Ovary (tissue), 9 donors: ENCODE measurements around the gene SLC9A9. TPM values are rescaled to one million over a fixed set of nuclear protein-coding genes. Genes with fewer than 3 reads are reported as not detected.
"Not testable (repeated sequence)": the region's sequence is repeated elsewhere in the genome, so short reads cannot be mapped to it uniquely, and the experiment has no call there.

Experiments
- DNase-seq, 5 donors: peaks; one replicate each; pipeline ENCODE4 v3.0.0-alpha.2; 2019 to 2020
- H3K27ac ChIP-seq, 2 donors: fragments of 200-600 bp; one replicate each; pipeline versions ENCODE4 v1.5.1 to v1.8.0; 2019 to 2022
- H3K27me3 ChIP-seq: fragments of 200-600 bp; one replicate; pipeline ENCODE4 v1.8.0; 2022
- H3K36me3 ChIP-seq: fragments of 200-600 bp; sonication (generic); one replicate; pipeline ENCODE4 v1.5.1; 2019
- H3K4me1 ChIP-seq: one replicate; pipeline ENCODE4 v1.8.1; 2013; ENCODE audit warnings: mild to moderate bottlenecking, moderate library complexity; ENCODE audit not compliant: insufficient read depth
- H3K4me3 ChIP-seq: fragments of 200-600 bp; sonication (generic); one replicate; pipeline ENCODE4 v1.5.1; 2017
- H3K9me3 ChIP-seq, 2 donors: fragments of 200-600 bp in 1 of 2; sonication (generic) in 1 of 2; one replicate each; pipeline versions ENCODE4 v1.5.1 to v1.8.1; 2013 to 2019; ENCODE audit warnings: mild to moderate bottlenecking in 1 of 2, moderate library complexity in 1 of 2
- EP300 ChIP-seq: sonication (generic); formaldehyde crosslinking; IDR thresholded peaks from one replicate; pipeline ENCODE4 v1.6.1; 2017; ENCODE audit warnings: antibody characterized with exemption
- POLR2A ChIP-seq: fragments of 450-650 bp; IDR thresholded peaks from one replicate; pipeline ENCODE4 v1.6.1; 2017; ENCODE audit warnings: antibody characterized with exemption, mild to moderate bottlenecking, moderate library complexity
- WGBS, 3 donors: extraction: QIAGEN DNeasy Blood & Tissue Kit in 1 of 3; methylation state at CpG; one replicate each; pipeline versions ENCODE4 v1.1.5 to v1.1.7; 2013 to 2017; 5-methylcytosine and 5-hydroxymethylcytosine counted together
- intact Hi-C, 4 donors: fragments of 100-400 bp; cut with DNase I; formaldehyde crosslinking; loops; one replicate each; pipeline versions ENCODE4 v1.11.0 to v1.15.1; 2022 to 2023
- polyA plus RNA-seq, 2 donors: library from polyadenylated mRNA; stranded (reverse); fragments of 200-250 nt in 1 of 2; fragments of 350-450 nt in 1 of 2; fragmentation: Illumina TruSeq in 1 of 2; extraction: RNeasy Lipid Tissue Mini Kit (QIAGEN cat#74804) in 1 of 2; gene quantifications; one replicate each; pipeline ENCODE4 v1.2.3, GENCODE V29; 2013 to 2014
- total RNA-seq, 7 donors: library from RNA; depleted of rRNA in 2 of 7; stranded (reverse); fragments of >200 nt in 2 of 7; fragmentation: NEBNext Ultra II Directional in 3 of 7; extraction: Animal tissue kit (Norgen Biotek cat#: 25700) in 3 of 7; gene quantifications; one replicate each; pipeline versions ENCODE4 v1.1.0 to v1.2.4, GENCODE V29; 2016 to 2023
- TF ChIP-seq, protein P1 (sequence below), 3 donors: fragments of 450-650 bp in 2 of 3; fragments of 200-600 bp in 1 of 3; IDR thresholded peaks; one replicate each; pipeline versions ENCODE4 v1.5.1 to v1.8.0; 2016 to 2022; ENCODE audit warnings: antibody characterized with exemption in 3 of 3, mild to moderate bottlenecking in 1 of 3
- donor health status: DM: no; HTN: no; CAD: no; lungs with moderate emphysema.
- donor health status: DM: no; HTN: no; CAD: no.
- donor health status: Bipolar disorder and iron deficiency.
- donor health status: DM: yes; HTN: yes; CAD: no.
- donor health status: DM: no; HTN: no; CAD: no.
- donor health status: DM: yes; HTN: yes; CAD: no.

Gene SLC9A9
- total and polyA plus RNA-seq, 9 donors = 7.0 to 22.7 (median 13.5) TPM

DNA sequence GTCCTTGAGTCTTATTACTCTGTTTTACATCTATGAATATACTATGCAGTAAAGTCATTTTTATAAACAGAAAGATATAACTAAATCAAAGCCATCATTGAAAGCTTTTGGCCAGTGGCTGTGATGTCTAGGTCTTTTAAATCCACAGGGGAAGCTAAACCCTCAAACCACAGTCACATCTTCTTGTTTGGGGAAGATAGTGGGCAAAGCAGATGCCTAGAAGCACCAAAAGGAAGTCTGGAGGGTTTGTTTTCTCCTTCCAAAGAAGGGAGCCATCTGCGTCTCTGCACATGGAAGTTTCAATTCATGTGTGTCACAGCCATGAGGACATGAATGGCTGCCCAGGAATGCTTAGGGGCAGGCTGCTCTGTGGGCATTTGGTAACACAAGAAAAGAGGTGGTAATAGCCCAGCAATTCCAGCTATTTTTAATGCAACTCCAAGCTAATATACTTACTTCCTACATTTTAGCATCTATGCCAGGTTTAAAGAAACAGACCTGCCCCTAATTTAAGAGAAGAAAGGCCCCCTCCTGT is 322.2 kb downstream of the SLC9A9 start:
- Histone ChIP-seq H3K27ac (no peak overlapping the region), H3K4me3 (no peak overlapping the region), H3K4me1 (peaks cover 2% of the 10 kb centered on the region), H3K9me3 (no peaks in the 10 kb centered on the region), H3K36me3 (no peaks in the 10 kb centered on the region), H3K27me3 (no peaks in the 10 kb centered on the region)
- no peak for DNase-seq
- TF ChIP-seq EP300 = no peak
- TF ChIP-seq, protein P1, sequence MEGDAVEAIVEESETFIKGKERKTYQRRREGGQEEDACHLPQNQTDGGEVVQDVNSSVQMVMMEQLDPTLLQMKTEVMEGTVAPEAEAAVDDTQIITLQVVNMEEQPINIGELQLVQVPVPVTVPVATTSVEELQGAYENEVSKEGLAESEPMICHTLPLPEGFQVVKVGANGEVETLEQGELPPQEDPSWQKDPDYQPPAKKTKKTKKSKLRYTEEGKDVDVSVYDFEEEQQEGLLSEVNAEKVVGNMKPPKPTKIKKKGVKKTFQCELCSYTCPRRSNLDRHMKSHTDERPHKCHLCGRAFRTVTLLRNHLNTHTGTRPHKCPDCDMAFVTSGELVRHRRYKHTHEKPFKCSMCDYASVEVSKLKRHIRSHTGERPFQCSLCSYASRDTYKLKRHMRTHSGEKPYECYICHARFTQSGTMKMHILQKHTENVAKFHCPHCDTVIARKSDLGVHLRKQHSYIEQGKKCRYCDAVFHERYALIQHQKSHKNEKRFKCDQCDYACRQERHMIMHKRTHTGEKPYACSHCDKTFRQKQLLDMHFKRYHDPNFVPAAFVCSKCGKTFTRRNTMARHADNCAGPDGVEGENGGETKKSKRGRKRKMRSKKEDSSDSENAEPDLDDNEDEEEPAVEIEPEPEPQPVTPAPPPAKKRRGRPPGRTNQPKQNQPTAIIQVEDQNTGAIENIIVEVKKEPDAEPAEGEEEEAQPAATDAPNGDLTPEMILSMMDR (IDR thresholded peaks at IDR 0.05) = no peak
- TF ChIP-seq POLR2A = no peak
- intact Hi-C loops = no loop called here
- 62 to 72% (median 71%) methylated on average over 1 of the region's 1 CpG for WGBS, 3 donors

DNA sequence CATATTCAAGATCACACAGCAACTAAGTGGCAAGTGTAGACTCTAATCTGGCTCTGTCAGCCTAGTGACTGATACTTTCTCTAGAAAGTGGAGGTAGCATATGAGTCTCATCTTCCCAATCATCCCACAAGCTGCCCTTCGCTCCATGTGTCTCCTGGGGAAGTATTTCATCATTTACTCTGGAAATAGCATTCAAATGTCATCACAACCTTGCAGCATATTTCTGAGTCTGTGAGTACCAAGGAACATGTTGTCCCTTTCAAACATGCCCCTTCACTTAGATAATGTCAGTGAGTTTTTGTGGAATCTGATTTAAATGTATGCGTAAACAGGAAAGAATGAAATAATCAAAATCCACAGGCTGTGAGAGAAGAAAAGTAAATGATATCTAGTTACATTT is 322.9 kb downstream of the SLC9A9 start:
- TF ChIP-seq, protein P1 (IDR thresholded peaks at IDR 0.05) = no peak
- no peak for TF ChIP-seq POLR2A
- no peak for TF ChIP-seq EP300

DNA sequence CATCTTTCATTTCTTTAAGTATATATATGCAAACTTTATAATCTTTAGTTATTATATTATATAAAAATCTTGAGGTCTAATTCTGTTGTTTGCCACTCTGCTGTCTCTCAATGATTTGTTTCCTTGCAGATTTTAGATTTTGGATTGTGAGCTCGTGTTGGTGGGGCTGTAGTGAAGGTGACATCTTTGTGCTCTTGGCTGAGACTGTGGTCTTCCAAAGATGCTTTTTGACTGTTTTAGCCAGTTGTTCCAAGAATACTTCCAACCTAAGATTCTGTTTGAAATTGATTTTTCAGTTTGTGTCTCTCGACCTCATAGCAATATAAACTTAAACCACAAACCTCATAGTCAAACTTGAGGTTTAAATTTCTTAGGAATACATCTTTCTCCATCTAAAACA is 326.5 kb downstream of the SLC9A9 start:
- no peaks in the 10 kb centered on the region for H3K27me3 ChIP-seq
- no peak overlapping the region for H3K27ac ChIP-seq
- H3K4me1 ChIP-seq = no peaks in the 10 kb centered on the region
- TF ChIP-seq EP300 = no peak
- no peak for TF ChIP-seq POLR2A
- TF ChIP-seq, protein P1 (IDR thresholded peaks at IDR 0.05) = no peak
- WGBS, 3 donors = 90 to 96% (median 95%) methylated on average over 2 of the region's 2 CpGs
- H3K4me3 ChIP-seq = no peak overlapping the region
- no peaks in the 10 kb centered on the region for H3K36me3 ChIP-seq
- DNase-seq = no peak
- no peaks in the 10 kb centered on the region for H3K9me3 ChIP-seq
- intact Hi-C loops = no loop called here

More for the DNA sequence above, 322.9 kb downstream of the SLC9A9 start:
- H3K4me1 ChIP-seq = peaks cover 2% of the 10 kb centered on the region
- no peak for DNase-seq
- intact Hi-C loops = no loop called here
- H3K4me3 ChIP-seq = no peak overlapping the region
- 73 to 87% (median 84%) methylated on average over 2 of the region's 2 CpGs for WGBS, 3 donors
- no peaks in the 10 kb centered on the region for H3K36me3 ChIP-seq
- no peaks in the 10 kb centered on the region for H3K9me3 ChIP-seq
- no peaks in the 10 kb centered on the region for H3K27me3 ChIP-seq
- no peak overlapping the region for H3K27ac ChIP-seq

DNA sequence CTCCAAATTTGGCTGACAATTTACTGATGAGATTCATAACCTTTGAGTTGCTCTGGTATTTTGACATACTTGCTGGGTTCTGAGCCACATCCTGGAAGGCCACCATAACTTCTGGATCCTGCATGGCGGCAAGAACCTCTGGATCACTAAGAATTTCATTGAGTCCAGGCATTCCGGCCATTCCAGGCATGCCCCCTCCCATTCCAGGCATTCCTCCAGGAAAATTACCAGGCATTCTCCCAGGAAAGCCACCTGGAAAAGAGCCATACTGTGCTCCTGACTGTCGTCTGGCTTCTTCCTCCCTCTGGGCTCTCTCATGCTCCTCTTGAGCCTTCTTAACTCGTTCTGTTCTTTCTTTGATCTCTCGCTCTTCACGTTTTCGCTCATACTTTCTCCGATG is 331.1 kb downstream of the SLC9A9 start:
- H3K9me3 ChIP-seq, H3K4me1 ChIP-seq, H3K27me3 ChIP-seq, intact Hi-C loops, H3K36me3 ChIP-seq, DNase-seq, H3K27ac ChIP-seq, H3K4me3 ChIP-seq: not testable (repeated sequence)
- 78 to 81% (median 78%) methylated on average over 8 of the region's 8 CpGs for WGBS, 3 donors

DNA sequence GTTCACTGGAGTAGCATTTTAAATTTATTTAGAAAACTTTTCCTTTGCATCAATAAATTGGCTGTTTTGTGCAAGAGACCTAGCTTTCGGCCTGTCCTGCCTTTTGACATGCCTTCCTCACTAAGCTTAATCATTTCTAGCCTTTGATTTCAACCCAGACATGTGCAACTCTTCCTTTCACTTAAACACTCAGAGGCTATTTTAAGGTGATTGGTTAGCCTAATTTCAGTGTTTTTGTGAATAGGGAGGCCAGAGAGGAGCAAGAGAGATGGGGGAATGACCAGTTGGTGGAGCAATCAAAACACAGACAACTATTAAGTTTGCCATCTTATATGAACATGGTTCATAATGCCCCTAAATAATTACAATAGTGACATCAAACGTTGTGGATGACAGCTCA is 333.4 kb downstream of the SLC9A9 start:
- no peak for DNase-seq
- no peaks in the 10 kb centered on the region for H3K27me3 ChIP-seq
- WGBS, 3 donors = 64 to 82% (median 68%) methylated on average over 2 of the region's 2 CpGs
- TF ChIP-seq, protein P1 (IDR thresholded peaks at IDR 0.05) = no peak
- TF ChIP-seq EP300 = no peak
- TF ChIP-seq POLR2A = no peak
- H3K9me3 ChIP-seq = no peaks in the 10 kb centered on the region
- H3K4me1 ChIP-seq = no peaks in the 10 kb centered on the region
- H3K4me3 ChIP-seq = no peak overlapping the region
- intact Hi-C loops = no loop called here
- H3K27ac ChIP-seq = no peak overlapping the region
- H3K36me3 ChIP-seq = no peaks in the 10 kb centered on the region
